ENCODE data around the gene S100A10.

Gene S100A10

DNA sequence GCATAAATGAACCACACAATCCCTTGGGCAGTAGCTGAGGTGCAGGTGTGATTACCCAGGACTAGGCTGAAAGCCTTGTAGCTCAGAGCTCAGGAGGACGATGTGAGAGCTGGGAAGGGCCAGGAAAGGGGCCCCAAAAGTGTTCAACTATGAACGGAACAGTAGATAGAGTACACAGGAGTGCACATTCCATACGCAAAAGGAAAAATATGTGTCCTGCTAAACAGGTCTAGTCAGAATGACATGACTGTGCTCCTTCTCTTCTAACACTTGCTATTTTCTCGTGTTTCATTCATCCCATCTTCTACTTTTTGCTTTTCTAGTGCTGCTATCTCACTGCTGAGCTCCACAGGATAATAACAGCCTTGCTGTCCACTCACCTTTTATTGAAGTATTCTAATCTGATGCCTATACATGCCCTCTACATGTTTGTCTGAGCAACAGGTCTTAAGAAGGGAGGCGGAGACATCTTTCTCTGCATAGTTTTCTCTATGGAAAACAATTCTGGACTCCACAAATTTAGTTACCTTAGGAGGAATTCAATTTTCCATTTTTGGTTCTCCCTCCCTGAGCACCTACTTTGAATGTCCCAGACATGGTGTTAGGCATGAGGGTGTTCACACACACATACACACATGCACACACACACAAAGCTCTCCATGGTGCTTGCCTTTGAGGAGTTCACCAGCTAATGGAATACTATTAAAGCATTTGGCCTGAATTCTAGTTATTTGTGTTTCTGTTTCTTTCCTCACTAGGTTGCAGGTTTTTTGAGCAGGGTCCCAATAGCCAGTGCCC lies 3.4 kb downstream of the S100A10 start:
- no peak for TF ChIP-seq EZH2phosphoT487 (IDR thresholded peaks at IDR 0.05; ENCODE audit: borderline replicate concordance)
- TF ChIP-seq, protein P1, sequence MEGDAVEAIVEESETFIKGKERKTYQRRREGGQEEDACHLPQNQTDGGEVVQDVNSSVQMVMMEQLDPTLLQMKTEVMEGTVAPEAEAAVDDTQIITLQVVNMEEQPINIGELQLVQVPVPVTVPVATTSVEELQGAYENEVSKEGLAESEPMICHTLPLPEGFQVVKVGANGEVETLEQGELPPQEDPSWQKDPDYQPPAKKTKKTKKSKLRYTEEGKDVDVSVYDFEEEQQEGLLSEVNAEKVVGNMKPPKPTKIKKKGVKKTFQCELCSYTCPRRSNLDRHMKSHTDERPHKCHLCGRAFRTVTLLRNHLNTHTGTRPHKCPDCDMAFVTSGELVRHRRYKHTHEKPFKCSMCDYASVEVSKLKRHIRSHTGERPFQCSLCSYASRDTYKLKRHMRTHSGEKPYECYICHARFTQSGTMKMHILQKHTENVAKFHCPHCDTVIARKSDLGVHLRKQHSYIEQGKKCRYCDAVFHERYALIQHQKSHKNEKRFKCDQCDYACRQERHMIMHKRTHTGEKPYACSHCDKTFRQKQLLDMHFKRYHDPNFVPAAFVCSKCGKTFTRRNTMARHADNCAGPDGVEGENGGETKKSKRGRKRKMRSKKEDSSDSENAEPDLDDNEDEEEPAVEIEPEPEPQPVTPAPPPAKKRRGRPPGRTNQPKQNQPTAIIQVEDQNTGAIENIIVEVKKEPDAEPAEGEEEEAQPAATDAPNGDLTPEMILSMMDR (conservative IDR thresholded peaks at IDR 0.05; ENCODE audit: low read length), result no peak
- Histone ChIP-seq H3K9ac (ENCODE audit: low read depth, low read length, poor library complexity, severe bottlenecking) (peak overlapping the region; percentile 83), H3F3A (ENCODE audit: low read depth) (peaks cover 3% of the 10 kb centered on the region; the same call in 1 of the 2 replicates), H3K27me3 (ENCODE audit: insufficient read depth, low read length, poor library complexity, severe bottlenecking) (no peaks in the 10 kb centered on the region), H3K4me3 (ENCODE audit: low read length, poor library complexity, severe bottlenecking) (peak overlapping the region; percentile 13), H3K4me1 (ENCODE audit: insufficient read depth, low read length, poor library complexity, severe bottlenecking) (peaks cover 56% of the 10 kb centered on the region), H4K20me1 (ENCODE audit: insufficient read depth, low read length, poor library complexity, severe bottlenecking) (no peaks in the 10 kb centered on the region), H3K9me3 (ENCODE audit: insufficient read depth, low read depth, low read length) (no peaks in the 10 kb centered on the region), H3K9me2 (replicated peaks; ENCODE audit: low read depth, low read length) (no peaks in the 10 kb centered on the region), H3K36me3 (ENCODE audit: insufficient read depth, low read length) (peaks cover 8% of the 10 kb centered on the region; the same call in 1 of the 2 replicates), H2AFZ (ENCODE audit: low read length) (no peak overlapping the region), H3K79me2 (ENCODE audit: insufficient read depth, low read length) (peaks cover 60% of the 10 kb centered on the region), H3K4me2 (ENCODE audit: low read depth, low read length, poor library complexity, severe bottlenecking) (peak overlapping the region; percentile 97)

DNA sequence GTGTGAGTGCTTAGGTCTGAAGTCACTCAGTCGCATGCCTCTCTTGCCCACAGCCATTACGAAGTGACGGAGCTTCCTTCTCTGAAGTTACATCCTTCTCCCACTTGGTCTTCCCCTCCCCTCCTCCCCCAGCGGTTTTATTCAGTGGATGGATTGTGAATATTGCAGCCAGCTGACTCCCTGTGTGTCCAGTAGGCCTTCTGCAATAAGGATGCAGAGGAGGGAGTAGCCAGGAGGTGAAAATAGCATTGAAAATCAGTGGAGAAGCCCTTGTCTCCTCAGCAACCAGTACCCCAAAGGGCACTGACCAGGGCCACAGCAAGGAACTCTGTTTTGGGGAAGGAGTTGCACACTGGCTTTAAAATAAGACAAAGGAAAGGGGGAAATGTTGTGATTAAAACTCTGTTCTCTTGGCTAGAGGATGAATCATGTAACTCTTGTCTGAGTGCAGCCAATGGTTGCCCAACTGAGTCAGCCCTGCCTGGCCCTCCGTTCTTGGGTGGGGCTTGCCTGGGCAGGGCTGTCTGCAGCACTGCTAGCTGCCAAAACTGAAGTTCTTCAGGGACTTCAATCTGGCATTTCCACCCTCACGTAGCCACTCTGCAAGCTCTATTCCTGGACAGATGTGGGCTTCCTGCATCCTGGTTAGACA lies 4.3 kb downstream of the S100A10 start:
- Histone ChIP-seq H3F3A (ENCODE audit: low read depth) (peaks cover 7% of the 10 kb centered on the region; the same call in 1 of the 2 replicates), H3K9me3 (ENCODE audit: insufficient read depth, low read depth, low read length) (no peaks in the 10 kb centered on the region), H3K4me2 (ENCODE audit: low read depth, low read length, poor library complexity, severe bottlenecking) (peak overlapping the region; percentile 97), H3K79me2 (ENCODE audit: insufficient read depth, low read length) (peaks cover 60% of the 10 kb centered on the region), H3K4me3 (ENCODE audit: low read length, poor library complexity, severe bottlenecking) (peak overlapping the region; percentile 13), H3K27me3 (ENCODE audit: insufficient read depth, low read length, poor library complexity, severe bottlenecking) (no peaks in the 10 kb centered on the region), H3K36me3 (ENCODE audit: insufficient read depth, low read length) (peaks cover 10% of the 10 kb centered on the region; the same call in 1 of the 2 replicates), H3K9ac (ENCODE audit: low read depth, low read length, poor library complexity, severe bottlenecking) (peak overlapping the region; percentile 83), H3K9me2 (replicated peaks; ENCODE audit: low read depth, low read length) (no peaks in the 10 kb centered on the region), H2AFZ (ENCODE audit: low read length) (no peak overlapping the region), H3K4me1 (ENCODE audit: insufficient read depth, low read length, poor library complexity, severe bottlenecking) (peaks cover 65% of the 10 kb centered on the region), H4K20me1 (ENCODE audit: insufficient read depth, low read length, poor library complexity, severe bottlenecking) (no peaks in the 10 kb centered on the region)
- TF ChIP-seq, protein P1 (conservative IDR thresholded peaks at IDR 0.05; ENCODE audit: low read length), result no peak
- no peak for TF ChIP-seq EZH2phosphoT487 (IDR thresholded peaks at IDR 0.05; ENCODE audit: borderline replicate concordance)

DNA sequence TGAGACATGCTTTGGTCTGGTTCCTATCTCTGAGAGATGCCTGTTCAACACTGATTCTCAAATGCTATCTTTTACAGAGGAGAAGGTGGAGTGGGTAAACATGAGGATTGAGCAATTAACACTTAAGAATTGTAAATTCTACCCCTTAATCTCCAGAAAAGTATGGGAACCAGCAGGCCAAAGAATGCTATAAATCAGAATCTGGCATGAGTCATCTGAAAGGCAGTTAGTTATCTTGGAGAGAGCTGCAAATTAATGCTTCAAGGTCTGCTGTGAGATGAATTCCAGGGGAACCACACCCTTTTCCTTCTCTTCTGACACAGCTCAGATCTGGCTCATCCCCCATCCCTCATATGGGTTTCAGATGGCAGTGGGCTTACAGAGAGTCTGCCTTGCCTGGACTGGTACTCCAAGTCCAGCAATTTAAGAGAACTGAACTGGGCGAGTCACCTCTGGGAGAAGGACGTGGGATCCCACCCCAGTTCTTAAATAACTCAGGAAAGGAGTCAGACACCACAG lies 5.2 kb downstream of the S100A10 start:
- TF ChIP-seq, protein P1 (conservative IDR thresholded peaks at IDR 0.05; ENCODE audit: low read length), result no peak
- no peak for TF ChIP-seq EZH2phosphoT487 (IDR thresholded peaks at IDR 0.05; ENCODE audit: borderline replicate concordance)
- no peak overlapping the region for H2AFZ ChIP-seq (ENCODE audit: low read length)
- H3K36me3 ChIP-seq (ENCODE audit: insufficient read depth, low read length), result peaks cover 16% of the 10 kb centered on the region; the same call in 1 of the 2 replicates
- no peaks in the 10 kb centered on the region for H4K20me1 ChIP-seq (ENCODE audit: insufficient read depth, low read length, poor library complexity, severe bottlenecking)
- H3K9ac ChIP-seq (ENCODE audit: low read depth, low read length, poor library complexity, severe bottlenecking), result peak overlapping the region; percentile 28
- no peaks in the 10 kb centered on the region for H3K27me3 ChIP-seq (ENCODE audit: insufficient read depth, low read length, poor library complexity, severe bottlenecking)
- H3K4me2 ChIP-seq (ENCODE audit: low read depth, low read length, poor library complexity, severe bottlenecking), result peak overlapping the region; percentile 97
- H3K9me3 ChIP-seq (ENCODE audit: insufficient read depth, low read depth, low read length), result no peaks in the 10 kb centered on the region
- H3K9me2 ChIP-seq (replicated peaks; ENCODE audit: low read depth, low read length), result no peaks in the 10 kb centered on the region
- no peak overlapping the region for H3K4me3 ChIP-seq (ENCODE audit: low read length, poor library complexity, severe bottlenecking)
- H3K79me2 ChIP-seq (ENCODE audit: insufficient read depth, low read length), result peaks cover 59% of the 10 kb centered on the region
- peaks cover 68% of the 10 kb centered on the region for H3K4me1 ChIP-seq (ENCODE audit: insufficient read depth, low read length, poor library complexity, severe bottlenecking)
- H3F3A ChIP-seq (ENCODE audit: low read depth), result peaks cover 7% of the 10 kb centered on the region; the same call in 1 of the 2 replicates
